HG03064 (cell line): Measurements from ENCODE around the gene MYOD1.

Experiments
- ATAC-seq: cut with Tn5 transposase; IDR thresholded peaks from one replicate; pipeline ENCODE4 v1.9.1; 2021; ENCODE audit warnings: low read depth; ENCODE audit not compliant: unreplicated experiment

The MYOD1 gene

GRCh38 chr11:17719028-17719937, at the start of gene MYOD1:
Gene MYOD1 (plus strand): TSS chr11:17719571. CDS start chr11:17719783, 212 bp downstream.
- no peak for ATAC-seq

GRCh38 chr11:17672469-17672868, 46.9 kb upstream of the MYOD1 start:
- ATAC-seq, result no peak

GRCh38 chr11:17673951-17674350, 45.4 kb upstream of the MYOD1 start:
- ATAC-seq, result no peak

GRCh38 chr11:17682848-17683247, 36.5 kb upstream of the MYOD1 start:
- no peak for ATAC-seq

GRCh38 chr11:17683377-17684161, 35.8 kb upstream of the MYOD1 start:
- no peak for ATAC-seq

GRCh38 chr11:17684550-17684949, 34.8 kb upstream of the MYOD1 start:
- no peak for ATAC-seq

- ATAC-seq, result no peak
Measured at GRCh38 chr11:17686231-17686980, 33.0 kb upstream of the MYOD1 start.

- ATAC-seq, result no peak
Measured at GRCh38 chr11:17687946-17688670, 31.3 kb upstream of the MYOD1 start.

GRCh38 chr11:17691550-17691949, 27.8 kb upstream of the MYOD1 start:
- no peak for ATAC-seq

- ATAC-seq, result no peak
Measured at GRCh38 chr11:17691976-17692375, 27.4 kb upstream of the MYOD1 start.

GRCh38 chr11:17692931-17693330, 26.4 kb upstream of the MYOD1 start:
- ATAC-seq, result no peak

GRCh38 chr11:17693531-17693930, 25.8 kb upstream of the MYOD1 start:
- no peak for ATAC-seq

- no peak for ATAC-seq
Measured at GRCh38 chr11:17694494-17695110, 24.8 kb upstream of the MYOD1 start.

GRCh38 chr11:17695454-17696441, 23.6 kb upstream of the MYOD1 start:
- ATAC-seq, result no peak

- ATAC-seq, result no peak
Measured at GRCh38 chr11:17696741-17697140, 22.6 kb upstream of the MYOD1 start.

GRCh38 chr11:17697175-17697949, 22.0 kb upstream of the MYOD1 start:
- ATAC-seq, result no peak

GRCh38 chr11:17699147-17700114, 19.9 kb upstream of the MYOD1 start:
- no peak for ATAC-seq
